Middle frontal gyrus (tissue), 1 donor: ENCODE results near the gene FRYL.
"Not testable (repeated sequence)": the region's sequence is repeated elsewhere in the genome, so short reads cannot be mapped to it uniquely, and the experiment has no call there.

Experiments used
- DNase-seq: peaks from one replicate; pipeline ENCODE4 v3.0.0-alpha.2; 2015; ENCODE audit warnings: low spot score; ENCODE audit errors: extremely low spot score

The FRYL gene

DNA sequence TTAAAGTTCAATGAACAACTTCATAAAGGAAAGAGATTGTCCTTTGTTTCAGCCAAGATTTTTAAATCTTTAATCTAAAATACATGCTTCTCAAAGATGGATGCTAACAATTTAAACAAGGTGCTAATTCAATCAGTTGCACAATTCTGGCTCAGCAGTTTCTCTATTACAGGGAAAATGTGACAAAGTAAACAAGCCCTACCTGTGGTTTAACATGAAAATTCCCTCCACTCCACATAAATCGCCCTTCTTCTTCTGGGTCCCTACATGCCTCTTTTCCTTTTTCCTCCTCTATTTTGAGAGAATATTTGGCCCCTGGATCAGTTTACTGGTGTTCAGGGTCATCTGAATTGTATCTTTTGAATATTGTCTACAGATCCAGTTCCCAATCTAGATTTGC, 80.6 kb downstream of the FRYL start:
- no peak for DNase-seq

- no peak for DNase-seq
Measured at GRCh38 chr4:48698029-48698971, 81.8 kb downstream of the FRYL start.

DNA sequence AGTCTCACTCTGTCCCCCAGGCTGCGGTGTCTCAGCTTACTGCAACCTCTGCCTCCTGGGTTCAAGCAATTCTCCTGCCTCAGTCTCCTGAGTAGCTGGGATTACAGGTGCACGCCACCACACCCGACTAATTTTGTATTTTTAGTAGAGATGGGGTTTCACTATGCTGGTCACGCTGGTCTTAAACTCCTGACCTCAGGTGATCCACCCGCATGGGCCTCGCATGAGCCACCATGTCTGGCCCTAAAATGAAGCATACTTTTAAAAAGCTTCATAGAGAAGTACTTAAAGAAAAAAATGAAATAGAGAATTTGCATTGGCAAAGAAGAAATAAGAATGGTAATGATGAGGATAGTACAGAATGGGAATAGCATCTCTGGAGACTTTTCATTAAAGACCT, 82.6 kb downstream of the FRYL start:
- not testable (repeated sequence) for DNase-seq

DNA sequence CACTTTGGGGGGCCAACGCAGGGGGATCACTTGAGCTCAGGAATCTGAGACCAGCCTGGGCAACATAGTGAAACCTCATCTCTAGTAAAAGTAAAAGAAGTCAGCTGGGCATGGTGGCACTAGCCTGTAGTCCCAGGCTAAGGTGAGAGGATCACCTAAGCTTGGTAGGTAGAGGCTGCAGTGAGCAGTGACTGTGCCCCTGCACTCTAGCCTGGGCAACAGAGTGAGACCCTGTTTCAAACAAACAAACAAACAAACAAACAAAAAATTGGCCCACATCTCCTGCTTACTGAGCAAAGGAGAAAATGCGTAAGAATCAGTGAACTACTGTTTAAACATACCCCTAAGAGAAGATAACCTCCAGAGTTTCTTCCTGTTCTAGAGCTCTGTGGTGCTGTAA, 85.3 kb downstream of the FRYL start:
- DNase-seq: no peak

DNA sequence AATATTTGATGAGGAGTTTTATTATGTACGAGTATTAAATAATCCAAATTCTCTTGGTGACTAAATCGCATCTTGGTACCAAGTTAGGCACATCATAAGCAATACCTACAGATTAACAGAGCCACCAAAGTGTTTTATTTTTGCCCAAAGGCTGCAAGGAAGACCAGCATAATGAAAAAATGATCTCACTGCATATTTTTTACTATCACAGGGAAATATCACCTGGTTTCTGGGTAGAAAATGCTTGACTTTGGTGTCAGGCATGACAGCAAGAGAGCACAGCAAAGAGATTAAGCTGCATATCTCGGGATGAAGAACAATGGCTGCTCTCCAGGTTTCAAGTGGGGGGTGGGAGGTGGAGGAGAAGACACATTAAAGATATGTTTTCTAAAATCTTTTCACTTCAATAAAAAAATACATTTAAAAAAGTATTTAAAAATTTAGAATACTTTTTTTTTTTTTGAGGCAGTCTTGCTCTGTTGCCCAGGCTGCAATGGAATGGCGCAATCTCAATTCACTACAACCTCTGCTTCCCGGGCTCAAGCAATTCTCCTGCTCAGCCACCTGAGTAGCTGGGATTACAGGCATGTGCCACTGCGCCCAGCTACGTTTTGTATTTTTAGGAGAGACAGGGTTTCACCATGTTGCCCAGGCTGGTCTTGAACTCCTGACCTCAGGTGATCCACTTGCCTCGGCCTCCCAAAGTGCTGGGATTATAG, 86.1 kb downstream of the FRYL start:
- no peak for DNase-seq

DNA sequence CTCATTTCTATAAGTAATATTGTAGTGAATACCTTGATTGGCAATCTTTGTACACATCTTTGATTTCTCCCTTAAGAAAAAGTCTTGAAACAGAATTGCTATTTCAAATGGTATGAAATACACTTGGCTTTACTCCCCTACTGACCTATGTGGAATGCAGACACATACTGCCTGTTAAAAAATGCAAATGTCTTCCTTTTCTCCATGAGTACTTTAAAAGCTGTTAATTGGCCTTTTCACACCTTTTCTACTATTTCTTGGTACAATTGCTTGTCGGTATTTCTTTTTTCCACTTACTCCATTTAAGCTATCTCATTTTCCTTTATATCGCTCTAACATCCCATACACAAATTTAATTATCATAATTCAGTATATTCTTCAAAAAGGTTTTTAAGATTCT, 87.2 kb downstream of the FRYL start:
- DNase-seq: no peak

DNA sequence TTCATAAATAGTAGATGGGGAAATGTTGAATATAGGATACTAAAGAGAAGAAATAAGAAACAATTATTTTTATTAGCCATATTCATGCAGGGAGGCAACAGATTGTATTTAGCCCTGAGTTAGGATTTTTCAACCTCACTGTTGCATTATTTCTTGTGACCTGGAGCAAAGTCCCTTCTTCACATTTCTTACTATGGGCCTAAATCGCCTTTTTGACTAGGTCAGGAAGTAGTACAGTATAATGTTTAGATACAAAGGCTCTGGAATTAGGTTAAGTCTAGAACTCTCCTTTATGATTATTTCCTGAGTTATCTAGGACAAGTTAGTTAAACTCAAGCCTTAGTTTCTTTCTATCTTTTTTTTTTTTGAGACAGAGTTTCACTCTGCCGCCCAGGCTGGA, 88.0 kb downstream of the FRYL start:
- no peak for DNase-seq

DNA sequence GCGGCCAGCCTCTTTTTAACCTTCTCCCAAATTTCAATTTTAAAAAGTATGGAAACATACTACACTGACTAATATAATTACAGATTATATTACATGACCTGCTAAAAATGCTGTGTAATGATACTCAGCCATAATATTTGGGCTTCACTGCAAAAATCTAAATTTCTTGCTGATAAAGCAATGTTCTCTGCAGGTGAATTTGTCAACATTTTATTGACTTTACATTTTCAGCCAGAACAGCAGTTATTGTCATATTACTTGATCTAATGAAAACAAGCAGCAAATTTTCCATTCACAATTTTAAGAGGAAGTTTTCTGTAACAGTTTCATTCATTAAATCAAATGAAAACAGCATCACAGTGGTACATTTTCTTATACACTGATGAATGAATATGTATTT, 91.1 kb downstream of the FRYL start:
- DNase-seq: no peak

DNA sequence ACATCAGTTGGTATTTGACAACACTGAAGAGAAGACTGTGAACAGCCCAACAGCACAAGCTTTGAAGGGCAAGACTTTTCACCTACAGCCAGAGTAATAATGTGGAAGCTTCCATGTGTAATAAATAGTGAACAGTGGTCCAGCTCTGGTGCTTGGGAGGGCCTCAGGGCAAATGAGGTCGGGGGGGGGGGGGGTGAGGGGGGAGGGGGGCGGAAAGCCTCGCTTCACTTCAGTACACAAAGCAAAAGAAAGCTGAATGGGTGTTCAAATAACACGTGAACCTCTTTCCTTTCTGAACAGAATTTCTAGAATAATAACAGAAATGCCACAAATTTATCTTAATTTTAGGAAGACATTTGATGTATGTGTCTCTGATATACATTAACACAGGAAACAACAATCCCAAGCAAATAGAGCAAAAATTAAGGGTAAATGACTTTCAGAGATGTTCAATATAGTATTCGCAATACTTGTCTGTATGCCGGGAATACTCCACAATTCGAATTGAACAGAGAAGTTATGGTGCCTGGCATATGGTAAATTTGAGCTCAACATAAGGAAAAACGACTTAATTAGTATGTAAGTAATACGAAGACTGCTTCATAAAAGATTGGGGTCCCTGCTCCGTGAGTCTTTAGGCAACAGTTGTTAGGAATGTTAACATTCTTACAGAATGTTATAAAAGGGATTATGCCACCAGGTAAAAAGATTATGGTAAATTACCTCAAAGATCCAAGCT, 92.6 kb downstream of the FRYL start:
- DNase-seq: no peak

GRCh38 chr4:48686369-48686768, 93.7 kb downstream of the FRYL start:
- DNase-seq: no peak

DNA sequence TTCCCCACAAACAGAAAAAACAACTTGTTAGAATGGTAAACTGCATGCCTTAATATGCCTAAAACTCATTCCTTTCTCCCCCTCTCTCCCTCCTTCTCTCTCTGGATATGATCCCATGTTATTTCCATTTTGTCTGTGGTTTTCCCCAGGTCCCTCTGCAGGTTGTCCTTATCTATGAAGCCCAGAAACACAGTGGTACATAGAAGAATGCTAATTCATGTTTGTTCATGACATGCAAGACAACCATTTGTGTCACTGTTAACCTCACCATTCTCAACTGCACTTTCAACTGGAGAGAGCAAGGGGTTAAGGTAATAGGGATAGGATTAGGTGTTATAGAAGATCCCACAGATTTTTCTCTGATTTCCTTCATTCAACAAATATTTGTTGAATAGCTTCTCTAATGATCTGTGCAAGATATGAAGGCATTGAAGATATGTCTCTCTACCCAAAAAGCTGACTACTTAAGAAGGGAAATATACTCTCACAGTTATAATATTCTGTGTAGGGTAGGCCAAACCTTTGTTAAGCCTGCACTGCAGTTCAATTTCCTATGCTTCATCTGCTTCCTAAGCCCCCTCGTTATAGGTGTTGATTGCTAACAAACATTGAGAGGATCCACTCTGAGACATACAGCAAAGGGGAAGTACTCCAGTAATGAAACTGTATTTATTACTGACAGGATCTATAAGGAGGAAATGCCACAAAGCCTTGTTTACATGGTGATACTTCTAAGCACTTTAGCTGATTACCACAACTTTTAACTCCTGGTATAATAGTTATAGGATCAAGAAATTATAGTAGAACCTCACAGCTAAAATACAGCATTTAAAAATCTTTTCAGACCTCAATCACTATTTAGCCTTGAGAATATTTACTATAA, 96.1 kb downstream of the FRYL start:
- no peak for DNase-seq

- DNase-seq: not testable (repeated sequence)
Measured at GRCh38 chr4:48682870-48683269, 97.2 kb downstream of the FRYL start.

DNA sequence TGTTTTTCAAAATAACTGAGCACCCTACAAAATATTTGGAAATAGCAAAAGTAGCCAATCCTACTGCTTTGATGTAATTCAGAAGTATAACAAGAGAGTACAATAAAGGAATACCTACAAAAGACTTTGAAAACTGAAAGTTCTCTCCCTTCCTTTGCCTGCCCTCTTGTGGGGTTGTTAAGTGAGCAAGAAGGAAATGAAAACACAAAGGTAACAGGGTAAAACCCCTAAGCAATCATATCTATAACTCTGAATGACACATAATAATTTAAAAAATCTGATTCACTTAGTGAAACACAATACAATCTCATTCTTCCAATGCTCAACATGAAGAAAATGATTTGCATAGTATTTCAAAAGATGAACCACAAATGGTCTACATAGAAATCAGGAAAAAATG, 98.2 kb downstream of the FRYL start:
- no peak for DNase-seq

- no peak for DNase-seq
Measured at GRCh38 chr4:48680848-48681568, 99.1 kb downstream of the FRYL start.

DNA sequence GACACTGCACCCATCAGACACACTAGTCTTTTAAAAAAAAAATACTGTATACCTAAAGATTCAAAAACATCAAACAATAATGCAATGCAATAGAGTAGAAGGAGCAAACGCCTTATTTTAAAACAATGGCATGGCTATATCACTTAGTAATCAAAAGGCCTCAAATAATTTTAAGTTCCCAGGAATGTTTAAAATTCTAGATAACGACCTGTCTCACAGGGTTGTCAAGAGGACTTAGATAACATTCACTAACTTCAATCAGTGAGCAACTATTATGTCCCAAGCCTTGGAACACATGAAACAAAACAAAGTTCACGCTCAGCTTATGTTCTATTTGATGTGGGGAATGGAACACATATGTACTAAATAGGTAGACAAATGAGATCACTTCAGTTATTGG, 106.5 kb downstream of the FRYL start:
- DNase-seq: no peak

- no peak for DNase-seq
Measured at GRCh38 chr4:48670587-48670986, 109.5 kb downstream of the FRYL start.

DNA sequence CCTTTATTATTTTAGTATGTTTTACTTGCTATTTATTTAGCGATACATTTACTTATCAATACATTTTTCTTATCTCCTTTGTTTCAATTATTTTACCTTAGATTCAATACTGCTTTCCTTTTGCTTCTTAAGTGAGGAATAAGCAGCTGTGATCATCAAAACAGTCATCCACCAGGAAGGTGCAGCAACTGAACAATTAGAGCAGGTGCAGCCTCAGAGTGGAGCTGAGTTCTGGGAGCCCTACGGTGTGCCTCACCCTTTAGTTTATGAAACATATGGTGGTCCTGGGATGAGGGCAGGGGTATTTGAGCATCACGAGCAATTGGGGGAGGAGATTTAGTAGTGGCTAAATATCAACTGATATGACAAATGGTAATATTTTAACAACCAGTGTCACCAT, 111.0 kb downstream of the FRYL start:
- DNase-seq: no peak

DNA sequence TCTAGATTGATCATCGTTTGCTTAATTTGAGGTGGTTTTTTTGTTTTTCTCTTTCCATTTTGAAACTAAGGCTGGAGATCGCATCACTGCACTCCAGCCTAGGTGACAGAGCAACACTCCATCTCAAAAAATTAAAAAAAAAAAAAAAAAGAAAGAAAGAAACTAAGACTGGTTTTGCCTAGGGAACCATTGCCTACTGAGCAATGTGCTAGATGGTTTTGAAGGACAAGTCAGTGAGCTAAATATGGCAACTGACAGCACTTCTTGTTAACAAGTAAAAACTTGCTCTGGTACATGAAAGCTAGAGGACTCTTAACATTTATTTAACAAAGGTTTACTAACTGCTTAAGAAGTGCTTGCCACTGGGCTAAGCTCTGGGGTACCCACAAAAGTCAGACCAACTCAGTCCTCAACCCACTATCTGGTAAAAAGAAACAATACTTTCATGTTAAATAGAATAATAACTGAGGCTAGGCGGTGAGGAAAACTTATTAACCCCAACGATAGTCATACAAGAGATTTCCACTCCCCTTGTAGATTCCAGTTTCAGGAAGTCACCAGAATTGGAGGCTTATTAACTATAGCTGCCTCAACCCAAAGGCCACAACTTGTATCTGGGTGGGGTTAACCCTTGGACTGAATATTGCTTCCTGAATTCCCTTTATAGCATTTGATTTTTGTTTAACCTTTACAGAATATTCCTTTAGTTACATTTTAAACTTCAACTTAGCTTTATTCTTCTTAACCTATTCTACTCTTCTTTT, 111.6 kb downstream of the FRYL start:
- no peak for DNase-seq

- DNase-seq: no peak
Measured at GRCh38 chr4:48667148-48667547, 112.9 kb downstream of the FRYL start.
